HG03571 (cell line): ENCODE data around the gene CPNE2.

Source experiments
- ATAC-seq: cut with Tn5 transposase; IDR thresholded peaks from one replicate; pipeline ENCODE4 v1.9.1; 2021; ENCODE audit not compliant: unreplicated experiment

CPNE2 gene

GRCh38 chr16:57141822-57142631 is 49.6 kb downstream of the CPNE2 start:
- no peak for ATAC-seq

GRCh38 chr16:57143149-57143921 is 51.0 kb downstream of the CPNE2 start:
- no peak for ATAC-seq

GRCh38 chr16:57144027-57144426 is 51.6 kb downstream of the CPNE2 start:
- no peak for ATAC-seq

- ATAC-seq = no peak
Measured at GRCh38 chr16:57145046-57146021, 53.0 kb downstream of the CPNE2 start.

GRCh38 chr16:57146040-57146647 is 53.8 kb downstream of the CPNE2 start:
- no peak for ATAC-seq

GRCh38 chr16:57146735-57147134 is 54.4 kb downstream of the CPNE2 start:
- ATAC-seq = no peak

- ATAC-seq = no peak
Measured at GRCh38 chr16:57147381-57148221, 55.2 kb downstream of the CPNE2 start.

GRCh38 chr16:57148481-57148880 is 56.1 kb downstream of the CPNE2 start:
- ATAC-seq = no peak

- no peak for ATAC-seq
Measured at GRCh38 chr16:57149391-57149790, 57.0 kb downstream of the CPNE2 start.

GRCh38 chr16:57150682-57151330 is 58.4 kb downstream of the CPNE2 start:
- no peak for ATAC-seq

- ATAC-seq = no peak
Measured at GRCh38 chr16:57151369-57151768, 59.0 kb downstream of the CPNE2 start.

GRCh38 chr16:57152096-57153093 is 60.0 kb downstream of the CPNE2 start:
- no peak for ATAC-seq

- no peak for ATAC-seq
Measured at GRCh38 chr16:57153841-57154240, 61.5 kb downstream of the CPNE2 start.

- no peak for ATAC-seq
Measured at GRCh38 chr16:57155702-57156350, 63.4 kb downstream of the CPNE2 start.

- ATAC-seq = no peak
Measured at GRCh38 chr16:57156351-57156703, 63.9 kb downstream of the CPNE2 start.

- ATAC-seq = no peak
Measured at GRCh38 chr16:57157533-57157932, 65.2 kb downstream of the CPNE2 start.

- ATAC-seq = no peak
Measured at GRCh38 chr16:57159447-57159846, 67.1 kb downstream of the CPNE2 start.

- ATAC-seq = no peak
Measured at GRCh38 chr16:57163842-57164241, 71.5 kb downstream of the CPNE2 start.
